ENCODE results near the gene GTPBP4. TPM values are rescaled to one million over a fixed set of nuclear protein-coding genes. Genes with fewer than 3 reads are reported as not detected.

Gene GTPBP4
- total and polyA plus RNA-seq, 2 of the 8 experiments (the other 6 are each of a cell fraction or from before 2014, with no cell fraction given): 16.9 to 98.1 TPM

DNA sequence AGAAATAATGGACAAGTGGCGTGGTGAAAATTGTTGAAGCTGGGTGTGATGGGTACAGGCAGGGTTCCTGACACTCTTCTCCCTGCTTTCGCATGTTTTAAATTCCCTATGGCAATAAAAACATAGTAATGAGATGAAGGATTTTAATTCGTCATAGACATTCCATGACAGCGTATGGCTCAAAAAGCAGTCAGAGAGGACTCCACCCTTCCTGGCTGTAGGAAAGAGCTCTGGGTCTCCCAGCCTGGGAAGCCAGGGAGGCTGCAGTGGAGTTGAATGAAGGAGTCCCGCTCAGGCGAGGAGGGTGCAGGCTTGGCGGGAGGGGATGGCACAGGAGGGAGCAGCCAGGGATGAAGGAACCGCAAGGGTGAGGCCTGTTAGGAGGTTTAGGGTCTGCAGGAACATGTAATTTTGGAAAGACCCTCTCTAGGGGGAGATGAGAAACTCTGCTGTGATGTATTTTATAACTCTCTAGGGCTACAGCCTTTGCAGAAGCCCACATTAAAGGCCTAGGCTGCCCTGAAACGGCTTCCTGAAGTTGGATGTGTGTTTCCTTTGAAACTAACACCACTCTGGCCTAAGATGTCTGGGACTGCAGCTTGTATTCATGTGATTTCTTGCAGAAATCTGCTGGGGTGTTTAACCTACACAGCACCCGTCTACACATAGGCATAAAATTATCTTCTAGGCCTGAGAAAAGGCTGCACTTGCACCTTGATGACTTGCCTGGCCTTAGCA, 49.1 kb upstream of the GTPBP4 start (continued):
- TF ChIP-seq KDM5A (IDR thresholded peaks at IDR 0.05; ENCODE audit: low read length) (no peak), CHD1 (IDR thresholded peaks at IDR 0.05; ENCODE audit: low read depth, low read length) (no peak), POLR2AphosphoS5 (IDR thresholded peaks at IDR 0.05; ENCODE audit: low read depth, low read length) (no peak), FOSL1 (IDR thresholded peaks at IDR 0.05; ENCODE audit: insufficient read depth, low read depth, low read length) (no peak), HDAC6 (IDR thresholded peaks at IDR 0.05; ENCODE audit: low read depth, low read length) (no peak)
- TF ChIP-seq, protein P1, sequence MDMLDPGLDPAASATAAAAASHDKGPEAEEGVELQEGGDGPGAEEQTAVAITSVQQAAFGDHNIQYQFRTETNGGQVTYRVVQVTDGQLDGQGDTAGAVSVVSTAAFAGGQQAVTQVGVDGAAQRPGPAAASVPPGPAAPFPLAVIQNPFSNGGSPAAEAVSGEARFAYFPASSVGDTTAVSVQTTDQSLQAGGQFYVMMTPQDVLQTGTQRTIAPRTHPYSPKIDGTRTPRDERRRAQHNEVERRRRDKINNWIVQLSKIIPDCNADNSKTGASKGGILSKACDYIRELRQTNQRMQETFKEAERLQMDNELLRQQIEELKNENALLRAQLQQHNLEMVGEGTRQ (IDR thresholded peaks at IDR 0.05; ENCODE audit: low read length): no peak
- TF ChIP-seq, protein P2, sequence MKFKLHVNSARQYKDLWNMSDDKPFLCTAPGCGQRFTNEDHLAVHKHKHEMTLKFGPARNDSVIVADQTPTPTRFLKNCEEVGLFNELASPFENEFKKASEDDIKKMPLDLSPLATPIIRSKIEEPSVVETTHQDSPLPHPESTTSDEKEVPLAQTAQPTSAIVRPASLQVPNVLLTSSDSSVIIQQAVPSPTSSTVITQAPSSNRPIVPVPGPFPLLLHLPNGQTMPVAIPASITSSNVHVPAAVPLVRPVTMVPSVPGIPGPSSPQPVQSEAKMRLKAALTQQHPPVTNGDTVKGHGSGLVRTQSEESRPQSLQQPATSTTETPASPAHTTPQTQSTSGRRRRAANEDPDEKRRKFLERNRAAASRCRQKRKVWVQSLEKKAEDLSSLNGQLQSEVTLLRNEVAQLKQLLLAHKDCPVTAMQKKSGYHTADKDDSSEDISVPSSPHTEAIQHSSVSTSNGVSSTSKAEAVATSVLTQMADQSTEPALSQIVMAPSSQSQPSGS (IDR thresholded peaks at IDR 0.05; ENCODE audit: low read length): no peak

All from H1 (cell line).